Activated naive CD8-positive, alpha-beta T cell treated with anti-CD3 and anti-CD28 coated beads, Interleukin-2, amount 10 ng/mL, durations not matched to agents 7 days and 5 days (primary cell): ENCODE data around the gene EML4. TPM values are rescaled to one million over a fixed set of nuclear protein-coding genes. Genes with fewer than 3 reads are reported as not detected.

Experiments used
- ATAC-seq: fragments of 150-1000 bp; cut with Tn5 transposase; one replicate; pipeline ENCODE4 v1.10.0; 2021; ENCODE audit warnings: low read depth, moderate library complexity
- POLR2A ChIA-PET: fragments of 350-600 bp; sonication (Branson Sonifier 250); formaldehyde crosslinking; loops from one replicate; lab custom pipeline; 2021; ENCODE audit warnings: antibody characterized with exemption; lab: Charles Lee
- DNase-seq: peaks from one replicate; pipeline ENCODE4 v3.0.0; 2021
- H3K27ac Mint-ChIP-seq: one replicate; pipeline ENCODE4 v1.8.0; 2022; ENCODE audit warnings: mild to moderate bottlenecking, mixed read lengths
- H3K27me3 Mint-ChIP-seq: one replicate; pipeline ENCODE4 v1.8.0; 2022; ENCODE audit warnings: mild to moderate bottlenecking, moderate library complexity, mixed read lengths
- H3K36me3 Mint-ChIP-seq: one replicate; pipeline ENCODE4 v1.8.0; 2021; ENCODE audit warnings: mild to moderate bottlenecking, mixed read lengths
- H3K4me1 Mint-ChIP-seq: one replicate; pipeline ENCODE4 v1.8.0; 2021; ENCODE audit warnings: mixed read lengths
- H3K4me3 Mint-ChIP-seq: one replicate; pipeline ENCODE4 v1.8.0; 2022; ENCODE audit warnings: mild to moderate bottlenecking, moderate library complexity, mixed read lengths
- H3K9me3 Mint-ChIP-seq: one replicate; pipeline ENCODE4 v1.8.0; 2021; ENCODE audit warnings: mixed read lengths
- total RNA-seq, 2 experiments: library from RNA; stranded (reverse); gene quantifications; one replicate each; pipeline ENCODE4 v1.2.3, GENCODE V29; 2021

EML4 gene
- total RNA-seq, 2 experiments from 2014 or later = 111 to 119 TPM

DNA sequence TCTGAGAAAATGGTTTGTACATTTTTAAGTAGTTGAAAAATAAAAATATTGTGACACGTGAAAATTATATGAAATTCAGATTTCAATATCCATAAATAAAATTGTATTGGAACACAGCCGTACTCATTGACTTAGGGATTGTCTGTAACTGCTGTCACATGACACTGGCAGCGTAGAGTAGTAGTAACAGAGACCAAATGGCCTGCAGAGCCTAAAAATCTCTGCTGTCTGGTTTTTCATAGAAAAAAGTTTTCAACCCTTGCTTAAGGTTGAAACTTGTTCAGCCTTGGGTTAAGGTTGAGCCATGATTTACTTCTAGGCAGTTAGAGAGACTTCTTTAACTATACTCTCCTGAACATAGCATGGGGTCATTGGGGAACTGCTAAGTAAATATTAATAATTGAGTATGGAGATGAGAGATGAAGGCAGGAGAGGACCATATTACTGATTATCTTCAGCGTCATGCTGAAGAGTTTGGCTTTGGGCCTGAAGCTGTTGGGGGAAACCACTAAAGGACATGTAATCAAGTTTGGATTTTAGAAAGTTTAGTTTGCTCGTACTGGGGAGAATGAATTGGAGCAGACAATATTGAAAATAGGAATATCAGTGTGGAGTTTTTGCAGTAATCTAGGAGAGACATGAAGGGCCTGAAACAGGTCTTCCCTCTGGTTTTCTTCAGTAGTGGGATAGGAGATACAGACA lies 16.2 kb downstream of the EML4 start:
- H3K27ac Mint-ChIP-seq = no peak overlapping the region
- no peak for ATAC-seq
- H3K9me3 Mint-ChIP-seq = no peaks in the 10 kb centered on the region
- H3K36me3 Mint-ChIP-seq = peaks cover 22% of the 10 kb centered on the region
- H3K27me3 Mint-ChIP-seq = no peaks in the 10 kb centered on the region
- peaks cover 33% of the 10 kb centered on the region for H3K4me1 Mint-ChIP-seq
- no peak for DNase-seq
- POLR2A ChIA-PET = no interaction called here
- H3K4me3 Mint-ChIP-seq = no peak overlapping the region

DNA sequence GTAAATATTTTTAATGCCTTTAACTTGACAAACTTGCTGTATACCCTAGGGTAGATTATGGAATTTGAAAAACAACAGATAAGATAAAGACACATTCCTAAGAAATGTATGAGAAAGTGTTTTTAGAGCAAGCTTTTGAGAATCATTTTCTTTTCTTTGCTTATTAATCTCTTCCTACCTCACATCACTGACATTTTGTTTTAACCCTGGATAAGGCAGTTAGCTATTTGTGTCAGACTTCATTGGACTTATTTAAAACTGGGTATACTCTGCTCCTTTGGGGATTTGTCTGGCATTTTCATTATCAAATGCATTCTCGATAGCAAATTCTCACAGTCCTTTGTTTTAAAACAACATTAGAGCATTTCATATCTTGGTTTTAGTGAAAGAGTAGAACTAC lies 17.2 kb downstream of the EML4 start:
- no peaks in the 10 kb centered on the region for H3K27me3 Mint-ChIP-seq
- H3K4me3 Mint-ChIP-seq = no peak overlapping the region
- peaks cover 24% of the 10 kb centered on the region for H3K36me3 Mint-ChIP-seq
- no peak for ATAC-seq
- POLR2A ChIA-PET = no interaction called here
- no peaks in the 10 kb centered on the region for H3K9me3 Mint-ChIP-seq
- no peak overlapping the region for H3K27ac Mint-ChIP-seq
- H3K4me1 Mint-ChIP-seq = peaks cover 31% of the 10 kb centered on the region
- no peak for DNase-seq

DNA sequence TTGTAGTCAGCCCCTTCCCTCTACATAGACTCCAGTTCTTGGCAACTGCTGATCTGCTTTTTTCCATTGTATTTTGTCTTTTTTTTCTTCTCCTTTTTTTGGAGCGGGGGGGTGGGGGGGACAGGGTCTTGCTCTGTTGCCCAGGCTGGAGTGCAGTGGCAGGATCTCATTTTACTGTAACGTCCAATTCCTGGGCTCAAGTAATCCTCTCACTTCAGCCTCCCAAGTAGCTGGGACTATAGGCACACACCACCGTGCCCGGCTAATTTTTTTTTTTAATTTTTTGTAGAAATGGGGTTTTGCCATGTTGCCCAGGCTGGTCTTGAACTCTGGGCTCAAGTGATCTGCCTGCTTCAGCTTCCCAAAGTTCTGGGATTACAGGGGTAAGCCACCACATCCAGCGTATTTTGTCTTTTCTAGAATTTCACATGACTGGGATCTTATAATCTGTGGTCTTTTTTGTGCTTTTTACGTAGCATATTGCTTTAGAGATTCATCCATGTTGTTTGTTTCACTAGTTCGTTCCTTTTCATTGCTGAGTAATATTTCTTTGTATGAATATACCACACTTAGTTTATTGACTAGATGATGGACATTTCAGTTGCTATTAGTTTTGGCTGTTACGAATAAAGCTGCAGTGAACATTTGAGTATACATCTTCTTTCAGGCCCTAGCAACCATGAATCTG lies 17.9 kb downstream of the EML4 start:
- POLR2A ChIA-PET = no interaction called here
- Mint-ChIP-seq H3K4me1 (peaks cover 29% of the 10 kb centered on the region), H3K4me3 (no peak overlapping the region), H3K36me3 (peaks cover 20% of the 10 kb centered on the region), H3K27ac (no peak overlapping the region), H3K9me3 (no peaks in the 10 kb centered on the region), H3K27me3 (no peaks in the 10 kb centered on the region)
- no peak for ATAC-seq
- no peak for DNase-seq

DNA sequence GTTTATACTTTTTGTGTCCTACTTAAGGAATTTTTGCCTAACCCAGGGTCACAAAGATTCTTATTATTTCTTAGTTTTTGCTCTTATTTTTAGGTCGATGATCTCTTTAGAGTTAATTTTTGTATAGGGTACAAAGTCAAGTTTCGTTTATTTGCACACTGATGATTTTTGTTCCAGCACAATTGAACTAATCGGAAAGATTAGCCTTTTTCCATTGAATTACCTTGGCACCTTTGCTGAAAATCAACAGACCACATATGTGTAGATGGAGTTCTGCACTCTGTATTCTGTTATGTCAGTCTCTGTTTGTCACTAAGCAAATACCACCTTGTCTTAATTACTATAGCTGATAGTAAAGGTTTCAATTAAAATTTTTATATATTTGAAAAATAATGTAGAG lies 18.7 kb downstream of the EML4 start:
- Mint-ChIP-seq H3K4me1 (peaks cover 27% of the 10 kb centered on the region), H3K36me3 (peaks cover 14% of the 10 kb centered on the region), H3K4me3 (no peak overlapping the region), H3K27ac (no peak overlapping the region), H3K27me3 (no peaks in the 10 kb centered on the region), H3K9me3 (no peaks in the 10 kb centered on the region)
- ATAC-seq (no peak), DNase-seq (no peak)
- POLR2A ChIA-PET = no interaction called here

DNA sequence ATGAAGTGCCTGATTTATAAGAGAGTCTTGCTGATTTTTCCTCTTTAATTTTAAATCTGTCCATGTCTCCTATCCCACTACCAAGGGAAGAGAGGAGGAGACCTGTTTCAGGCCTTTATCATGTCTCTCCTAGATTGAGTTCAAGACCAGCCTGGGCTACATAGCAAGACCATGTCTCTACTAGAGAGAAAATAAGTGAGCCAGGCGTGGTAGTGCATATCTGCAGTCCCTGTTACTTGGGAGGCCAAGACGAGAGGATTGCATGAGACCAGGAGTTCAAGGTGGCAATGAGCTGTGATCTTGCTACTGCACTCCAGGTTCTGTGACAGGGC lies 20.0 kb downstream of the EML4 start:
- no peak for DNase-seq
- H3K4me1 Mint-ChIP-seq = peaks cover 26% of the 10 kb centered on the region

DNA sequence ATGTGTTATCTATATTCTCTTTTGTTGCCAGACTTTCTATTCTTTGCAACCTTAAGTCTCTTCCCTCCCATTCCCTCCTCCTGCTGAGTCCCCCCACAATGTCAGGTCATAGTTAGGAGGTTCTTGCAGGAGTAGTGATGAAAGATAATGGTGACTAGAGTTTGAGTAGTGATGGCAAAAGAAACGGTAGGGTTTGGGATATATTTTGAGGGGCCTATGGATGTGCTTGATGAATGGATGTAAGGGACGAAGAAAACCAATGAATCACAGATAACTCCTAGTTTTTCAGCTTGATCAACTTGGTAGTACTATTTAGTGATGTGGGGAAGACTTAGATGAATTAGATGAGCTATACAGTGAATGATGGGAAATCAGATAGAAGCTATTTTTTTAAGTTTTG lies 21.0 kb downstream of the EML4 start:
- Mint-ChIP-seq H3K9me3 (no peaks in the 10 kb centered on the region), H3K4me1 (peaks cover 24% of the 10 kb centered on the region), H3K4me3 (no peak overlapping the region), H3K27me3 (no peaks in the 10 kb centered on the region), H3K27ac (peak overlapping the region; percentile 1), H3K36me3 (peaks cover 8% of the 10 kb centered on the region)
- DNase-seq (no peak), ATAC-seq (no peak)
- POLR2A ChIA-PET = interaction anchor here (0.5 kb wide), 1 partner anchor 327 kb away, joined by 3 read pairs; no protein-coding TSS in a partner anchor

More for the DNA sequence above, 20.0 kb downstream of the EML4 start:
- Mint-ChIP-seq H3K27ac (no peak overlapping the region), H3K27me3 (no peaks in the 10 kb centered on the region), H3K4me3 (no peak overlapping the region), H3K9me3 (no peaks in the 10 kb centered on the region), H3K36me3 (peaks cover 14% of the 10 kb centered on the region)
- POLR2A ChIA-PET = interaction anchor here (0.7 kb wide), 2 partner anchors 8 to 65 kb away, joined by 3 read pairs; no protein-coding TSS in a partner anchor
- ATAC-seq = no peak

DNA sequence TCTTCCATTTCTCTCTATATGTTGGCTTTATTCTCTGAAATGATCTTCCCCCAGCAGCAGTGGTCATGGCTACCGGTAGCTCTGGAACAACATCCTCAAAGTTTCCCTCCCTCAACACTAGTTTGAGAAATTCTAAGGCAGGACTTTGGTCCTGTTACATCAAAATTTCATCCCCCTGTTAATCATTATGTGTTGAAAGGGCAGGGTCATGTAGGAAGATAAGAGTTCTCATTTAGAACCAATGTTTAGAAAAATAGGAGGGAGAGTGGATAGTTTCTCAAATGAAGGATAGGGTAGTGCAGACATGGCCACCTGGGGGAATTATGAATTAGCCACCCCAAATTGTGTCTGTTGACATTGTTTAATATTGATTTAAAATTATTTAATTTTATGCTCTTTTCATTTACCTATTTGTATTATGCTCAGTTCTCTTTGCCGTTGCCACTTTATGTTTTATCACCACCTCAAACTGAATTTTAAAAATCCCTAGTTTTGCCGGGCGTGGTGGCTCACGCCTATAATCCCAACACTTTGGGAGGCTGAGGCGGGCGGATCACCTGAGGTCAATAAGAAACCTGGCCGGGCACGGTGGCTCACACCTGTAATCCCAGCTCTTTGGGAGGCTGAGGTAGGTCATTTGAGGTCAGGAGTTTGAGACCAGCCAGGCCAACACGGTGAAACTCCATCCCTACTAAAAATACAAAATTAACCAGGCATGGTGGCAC lies 22.3 kb downstream of the EML4 start:
- Mint-ChIP-seq H3K27ac (no peak overlapping the region), H3K9me3 (no peaks in the 10 kb centered on the region), H3K4me1 (peaks cover 24% of the 10 kb centered on the region), H3K36me3 (peaks cover 8% of the 10 kb centered on the region), H3K4me3 (no peak overlapping the region), H3K27me3 (no peaks in the 10 kb centered on the region)
- POLR2A ChIA-PET = no interaction called here
- no peak for ATAC-seq
- DNase-seq = no peak

DNA sequence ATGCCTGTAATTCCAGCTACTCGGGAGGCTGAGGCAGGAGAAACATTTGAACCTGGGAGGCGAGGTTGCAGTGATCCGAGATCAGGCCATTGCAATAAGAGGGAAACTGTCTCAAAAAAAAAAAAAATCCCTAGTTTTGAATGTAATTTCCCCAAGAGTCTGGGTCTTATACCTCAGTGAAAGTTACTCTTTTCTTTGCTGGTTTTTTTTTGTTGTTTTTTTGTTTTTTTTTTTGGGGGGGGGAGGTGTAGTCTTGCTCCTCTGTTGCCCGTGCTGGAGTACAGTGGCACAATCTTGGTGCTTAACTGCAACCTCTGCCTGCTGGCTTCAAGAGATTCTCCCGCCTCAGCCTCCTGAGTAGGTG lies 22.8 kb downstream of the EML4 start:
- ATAC-seq = no peak

DNA sequence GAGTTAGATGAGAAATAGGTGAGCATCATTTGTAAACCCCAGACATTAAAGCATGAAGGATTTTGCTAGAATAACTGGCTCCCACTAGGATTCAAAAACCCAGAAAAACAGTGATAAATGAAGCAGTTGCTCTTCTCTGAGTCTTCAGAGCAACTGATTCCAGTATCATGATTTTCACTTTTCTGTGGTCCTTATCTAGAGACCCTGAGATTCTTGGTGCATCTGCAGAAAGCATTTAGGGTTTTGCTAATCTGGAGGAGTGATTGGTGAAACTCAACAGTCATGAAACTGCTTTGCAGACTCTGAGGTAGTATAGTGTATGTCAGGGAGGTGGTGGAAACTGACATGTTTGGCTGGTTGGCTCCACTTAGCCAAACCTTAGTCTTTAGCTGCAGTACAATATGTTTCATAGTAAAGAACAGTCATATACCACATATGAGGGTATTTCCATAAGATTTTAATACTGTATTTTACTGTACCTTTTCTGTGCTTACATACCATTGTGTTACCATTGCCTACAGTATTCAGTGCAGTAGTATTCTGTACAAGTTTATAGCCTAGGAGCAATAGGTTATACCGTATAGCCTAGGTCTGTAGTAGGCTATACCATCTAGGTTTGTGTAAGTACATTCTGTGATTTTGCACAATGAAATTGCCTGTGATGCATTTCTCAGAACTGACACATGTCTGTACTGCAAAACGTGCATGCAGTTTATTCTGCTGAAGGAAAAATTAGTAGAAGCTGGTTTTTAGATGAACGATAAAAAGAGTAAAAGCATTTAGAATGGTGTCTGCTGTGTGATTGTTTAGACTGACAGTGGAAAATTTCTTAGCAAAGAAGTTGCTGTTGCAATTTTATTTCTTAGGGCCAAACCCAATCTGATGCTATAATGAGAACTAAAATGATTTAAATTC lies 23.8 kb downstream of the EML4 start:
- Mint-ChIP-seq H3K4me3 (no peak overlapping the region), H3K27me3 (no peaks in the 10 kb centered on the region), H3K36me3 (peaks cover 8% of the 10 kb centered on the region), H3K27ac (peak overlapping the region; percentile 11), H3K4me1 (peaks cover 28% of the 10 kb centered on the region), H3K9me3 (no peaks in the 10 kb centered on the region)
- ATAC-seq (peak; percentile 53), DNase-seq (no peak)
- POLR2A ChIA-PET = interaction anchor here (0.7 to 2.4 kb wide), 2 partner anchors 12 to 87 kb away, joined by 3 to 6 read pairs; no protein-coding TSS in a partner anchor

More for the DNA sequence above, 22.8 kb downstream of the EML4 start:
- H3K4me3 Mint-ChIP-seq = no peak overlapping the region
- no peaks in the 10 kb centered on the region for H3K9me3 Mint-ChIP-seq
- no peaks in the 10 kb centered on the region for H3K27me3 Mint-ChIP-seq
- peaks cover 11% of the 10 kb centered on the region for H3K36me3 Mint-ChIP-seq
- no peak overlapping the region for H3K27ac Mint-ChIP-seq
- POLR2A ChIA-PET = no interaction called here
- DNase-seq = no peak
- peaks cover 29% of the 10 kb centered on the region for H3K4me1 Mint-ChIP-seq

DNA sequence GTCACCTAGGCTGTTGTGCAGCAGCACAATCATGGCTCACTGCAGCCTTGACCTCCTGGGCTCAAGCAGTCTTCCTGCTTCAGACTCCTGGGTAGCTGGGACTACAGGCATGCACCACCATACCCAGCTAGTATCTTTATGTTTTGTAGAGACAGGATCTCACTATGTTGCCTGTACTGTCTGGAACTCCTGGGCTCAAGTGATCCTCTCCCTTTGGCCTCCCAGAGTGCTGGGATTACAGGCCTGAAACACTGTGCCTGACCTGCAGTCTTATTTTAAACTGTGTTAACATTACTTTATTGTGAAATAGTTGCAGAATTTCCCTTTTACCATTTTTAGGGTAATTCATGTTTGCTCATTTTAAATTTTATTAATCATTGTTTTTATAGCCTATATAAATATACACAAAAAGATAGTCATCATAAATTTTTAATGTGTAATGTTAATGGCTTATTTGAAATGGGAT lies 24.6 kb downstream of the EML4 start:
- H3K4me3 Mint-ChIP-seq = no peak overlapping the region
- peak overlapping the region; percentile 4 for H3K27ac Mint-ChIP-seq
- H3K4me1 Mint-ChIP-seq = peaks cover 36% of the 10 kb centered on the region
- POLR2A ChIA-PET = interaction anchor here (0.7 to 2.4 kb wide), 2 partner anchors 11 to 88 kb away, joined by 3 to 6 read pairs; no protein-coding TSS in a partner anchor
- DNase-seq (no peak), ATAC-seq (no peak)
- H3K9me3 Mint-ChIP-seq = no peaks in the 10 kb centered on the region
- peaks cover 9% of the 10 kb centered on the region for H3K36me3 Mint-ChIP-seq
- H3K27me3 Mint-ChIP-seq = no peaks in the 10 kb centered on the region

DNA sequence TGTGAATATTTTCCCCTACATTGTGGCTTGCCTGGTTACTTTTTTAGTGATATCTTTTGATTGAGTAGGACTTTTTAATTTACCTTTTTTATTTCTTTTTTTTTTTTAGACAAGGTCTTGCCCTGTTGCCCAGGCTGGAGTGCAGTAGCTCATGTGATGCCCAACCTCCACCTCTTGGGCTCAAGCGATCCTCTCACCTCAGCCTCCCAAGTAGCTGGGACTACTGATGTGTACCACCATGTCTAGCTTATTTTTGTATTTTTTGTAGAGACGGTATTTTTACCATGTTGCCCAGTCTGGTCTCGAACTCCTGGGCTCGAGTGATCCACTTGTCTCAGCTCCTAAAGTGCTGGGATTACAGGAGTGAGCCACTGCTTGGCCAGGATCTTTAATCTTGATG lies 25.3 kb downstream of the EML4 start:
- Mint-ChIP-seq H3K27me3 (no peaks in the 10 kb centered on the region), H3K27ac (no peak overlapping the region), H3K4me1 (peaks cover 41% of the 10 kb centered on the region), H3K9me3 (no peaks in the 10 kb centered on the region), H3K4me3 (no peak overlapping the region), H3K36me3 (peaks cover 11% of the 10 kb centered on the region)
- ATAC-seq = no peak
- POLR2A ChIA-PET = interaction anchor here (2.4 kb wide), 1 partner anchor 89 kb away, joined by 6 read pairs; no protein-coding TSS in a partner anchor
- DNase-seq = no peak

DNA sequence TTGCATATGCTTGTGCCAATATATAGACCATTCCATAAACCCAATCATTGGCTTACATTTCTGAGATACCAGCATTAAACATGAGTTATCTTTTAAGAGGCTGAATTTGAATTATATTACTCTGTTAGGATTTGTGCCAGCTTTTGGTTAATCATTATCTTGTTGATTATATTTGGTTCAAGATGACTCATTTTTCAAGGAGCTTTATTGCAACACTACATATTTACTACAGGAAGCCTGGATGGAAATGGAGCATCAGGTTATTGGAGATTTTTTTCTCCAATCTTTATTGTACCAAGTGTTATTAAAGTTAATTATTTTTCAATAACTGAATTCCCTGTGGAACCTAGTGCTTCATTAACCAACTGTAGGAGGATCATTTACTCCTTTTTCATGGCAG lies 26.4 kb downstream of the EML4 start:
- H3K9me3 Mint-ChIP-seq = no peaks in the 10 kb centered on the region
- POLR2A ChIA-PET = interaction anchor here (1.5 to 2.4 kb wide), 2 partner anchors 90 to 100 kb away, joined by 3 to 6 read pairs; no protein-coding TSS in a partner anchor
- peaks cover 42% of the 10 kb centered on the region for H3K4me1 Mint-ChIP-seq

More for the DNA sequence above, 26.4 kb downstream of the EML4 start:
- Mint-ChIP-seq H3K27ac (no peak overlapping the region), H3K36me3 (peaks cover 8% of the 10 kb centered on the region), H3K27me3 (no peaks in the 10 kb centered on the region), H3K4me3 (no peak overlapping the region)
- DNase-seq (no peak), ATAC-seq (no peak)
